ENCODE data around the gene RFPL3.

GRCh38 chr22:32375678-32376450 is 18.2 kb downstream of the RFPL3 start:
- TF ChIP-seq CTCF (IDR thresholded peaks at IDR 0.05; ENCODE audit: borderline replicate concordance, extremely low read depth, low read length, poor library complexity, severe bottlenecking) (no peak), EZH2 (IDR thresholded peaks at IDR 0.05; ENCODE audit: borderline replicate concordance, low read depth, low read length, severe bottlenecking) (no peak)

Data from DND-41 (cell line).